Fibroblast of the conjunctiva (primary cell): ENCODE results near the gene CDH23.

ENCODE experiments used
- DNase-seq: peaks from one replicate; pipeline ENCODE4 v3.0.0-alpha.2; 2010; ENCODE audit warnings: low read depth

The CDH23 gene

DNA sequence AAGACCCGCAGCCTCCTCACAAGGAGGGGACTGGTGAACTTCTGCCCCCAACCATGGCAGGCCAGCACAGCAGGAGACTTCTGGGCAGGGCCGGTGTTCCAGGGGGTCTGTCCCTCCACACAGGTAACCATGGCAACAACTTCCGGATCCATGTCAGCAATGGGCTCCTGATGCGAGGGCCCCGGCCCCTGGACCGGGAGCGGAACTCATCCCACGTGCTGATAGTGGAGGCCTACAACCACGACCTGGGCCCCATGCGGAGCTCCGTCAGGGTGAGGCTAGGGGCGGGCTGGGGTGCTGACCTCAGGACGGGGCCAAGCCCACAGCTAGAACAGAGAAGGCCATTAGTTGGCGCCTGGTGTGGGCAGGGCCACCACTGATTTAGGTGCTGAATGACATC lies 328.5 kb downstream of the CDH23 start:
- DNase-seq: no peak

GRCh38 chr10:71725998-71726579 lies 329.4 kb downstream of the CDH23 start:
- DNase-seq: no peak

- DNase-seq: no peak
Observed at GRCh38 chr10:71726580-71727104, 329.9 kb downstream of the CDH23 start.

GRCh38 chr10:71727105-71727737 lies 330.5 kb downstream of the CDH23 start:
- no peak for DNase-seq

DNA sequence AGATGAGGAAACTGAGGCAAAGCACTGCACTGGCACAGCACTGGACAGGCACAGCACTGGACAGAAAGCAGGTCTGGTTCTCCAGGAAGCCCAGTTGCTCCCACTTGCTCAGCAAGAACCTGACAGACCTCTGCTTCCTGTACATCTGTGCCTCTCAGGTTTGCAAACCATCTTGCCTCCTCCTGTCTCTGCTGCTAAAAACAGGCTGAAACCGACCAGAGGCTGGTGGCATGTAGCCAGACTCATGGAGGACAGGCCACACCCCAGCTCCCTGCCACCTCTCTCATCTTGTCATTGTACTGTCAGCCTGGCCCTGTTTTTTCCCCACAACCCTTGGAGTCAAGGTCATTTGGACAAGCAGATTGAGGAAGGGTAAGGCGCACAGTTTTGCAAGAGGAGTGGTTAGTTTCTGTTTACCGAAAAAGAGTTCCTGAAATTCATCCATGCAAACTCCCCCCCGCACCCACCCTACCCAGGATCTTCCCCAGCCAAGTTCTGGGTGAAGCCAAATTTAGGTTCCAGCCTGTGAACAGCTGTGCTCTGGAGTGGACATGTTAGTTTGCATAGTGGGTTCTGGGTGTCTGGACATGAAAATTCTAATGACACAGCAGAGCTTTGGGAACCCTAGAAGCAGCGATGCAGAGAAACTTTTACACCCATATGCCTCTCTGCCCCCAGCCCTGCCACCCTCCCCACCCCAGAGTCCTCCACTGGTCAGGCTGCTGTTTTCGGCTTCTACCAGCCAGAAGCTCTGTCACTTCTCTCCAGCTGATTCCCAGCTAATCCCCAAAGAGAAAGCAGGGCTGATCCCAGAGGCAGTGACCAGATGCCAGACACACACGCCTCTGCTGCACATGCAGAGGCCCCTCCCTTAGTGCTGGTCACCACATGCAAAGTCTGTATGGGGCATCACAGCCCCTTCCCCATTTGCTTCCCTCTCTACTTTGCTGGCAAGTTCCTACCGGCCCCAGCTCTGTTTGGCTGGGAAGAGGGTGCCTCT lies 331.3 kb downstream of the CDH23 start:
- no peak for DNase-seq

GRCh38 chr10:71729161-71729636 lies 332.5 kb downstream of the CDH23 start:
- no peak for DNase-seq

- DNase-seq: no peak
Observed at GRCh38 chr10:71731791-71732190, 335.1 kb downstream of the CDH23 start.

DNA sequence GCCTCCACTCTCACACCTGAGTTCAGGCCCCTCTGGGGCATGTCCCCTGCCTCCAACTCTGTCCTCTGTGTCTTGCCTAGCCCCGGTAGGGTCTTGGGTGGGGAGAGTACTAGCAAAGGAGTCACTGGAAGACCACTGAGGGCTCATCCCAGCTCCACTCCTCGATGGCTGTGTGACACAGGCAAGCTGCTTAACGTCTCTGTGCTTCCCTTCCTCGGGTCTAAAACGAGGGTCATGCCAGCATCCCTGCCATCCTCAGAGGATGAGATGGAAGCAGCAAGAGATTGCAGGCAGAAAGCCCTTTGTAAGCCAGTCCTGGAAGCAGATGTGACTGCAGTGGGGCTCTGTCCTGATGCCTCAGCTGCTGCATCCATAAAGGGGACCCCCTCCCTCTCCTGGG lies 338.1 kb downstream of the CDH23 start:
- DNase-seq: no peak

DNA sequence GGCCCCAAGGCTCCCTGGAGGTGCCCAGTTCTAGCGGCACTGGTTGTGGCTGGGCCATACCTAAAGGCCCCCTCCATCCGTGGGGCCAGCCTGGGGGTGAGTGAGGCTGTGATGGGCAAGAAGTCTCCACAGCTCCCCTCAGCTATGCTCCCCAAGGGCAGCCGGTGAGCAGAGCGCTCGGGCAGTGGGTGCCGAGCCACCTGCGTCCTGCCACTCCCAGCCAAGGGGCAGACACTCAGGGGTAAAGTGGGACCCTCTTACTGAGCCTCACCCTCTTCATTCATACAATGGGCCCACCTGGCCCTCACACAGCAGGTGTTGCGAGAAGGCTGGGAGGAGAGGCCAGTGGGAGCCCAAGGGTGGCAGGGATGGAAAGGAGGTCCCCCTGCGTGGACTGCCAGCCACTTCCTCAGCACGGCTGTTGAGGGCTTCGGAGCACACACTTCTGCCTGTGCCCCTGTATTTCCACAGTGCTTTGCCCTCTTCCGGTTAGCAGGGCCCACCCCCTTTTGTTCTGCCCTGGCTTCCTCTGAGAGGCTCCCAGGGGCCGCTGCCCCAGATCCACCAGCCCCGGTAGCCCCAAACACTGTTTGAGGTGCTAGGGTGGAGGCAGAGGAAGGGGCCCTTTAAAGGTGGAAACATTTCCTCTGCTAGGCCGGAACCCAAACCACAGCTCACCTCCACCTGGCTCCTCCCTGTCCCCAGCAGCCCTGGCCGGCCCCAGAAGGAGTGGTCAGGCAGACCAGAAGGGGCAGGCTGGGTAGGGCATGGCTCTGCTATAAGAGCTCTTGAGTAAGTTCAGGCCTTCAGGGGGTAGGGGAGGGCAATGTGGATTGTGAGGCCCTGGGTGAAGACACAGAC lies 339.2 kb downstream of the CDH23 start:
- no peak for DNase-seq

DNA sequence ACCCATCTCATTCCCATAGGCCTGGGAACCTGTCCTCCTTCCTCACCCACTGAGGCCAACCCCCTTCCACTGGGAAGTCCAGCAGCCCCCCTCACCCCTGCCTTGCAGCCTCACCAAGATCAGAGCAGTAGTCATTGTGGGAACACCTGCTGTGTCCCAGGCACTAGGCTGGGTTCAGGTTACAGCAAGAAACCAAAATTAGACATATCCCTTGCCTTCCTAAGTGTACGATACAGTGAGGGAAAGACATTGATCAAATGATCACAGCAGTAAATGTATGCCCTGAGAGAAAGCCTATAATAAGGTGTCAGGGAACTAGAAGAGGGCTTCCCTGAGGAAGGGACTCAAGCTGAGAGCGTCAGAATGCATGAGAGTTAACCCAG lies 339.8 kb downstream of the CDH23 start:
- DNase-seq: no peak

DNA sequence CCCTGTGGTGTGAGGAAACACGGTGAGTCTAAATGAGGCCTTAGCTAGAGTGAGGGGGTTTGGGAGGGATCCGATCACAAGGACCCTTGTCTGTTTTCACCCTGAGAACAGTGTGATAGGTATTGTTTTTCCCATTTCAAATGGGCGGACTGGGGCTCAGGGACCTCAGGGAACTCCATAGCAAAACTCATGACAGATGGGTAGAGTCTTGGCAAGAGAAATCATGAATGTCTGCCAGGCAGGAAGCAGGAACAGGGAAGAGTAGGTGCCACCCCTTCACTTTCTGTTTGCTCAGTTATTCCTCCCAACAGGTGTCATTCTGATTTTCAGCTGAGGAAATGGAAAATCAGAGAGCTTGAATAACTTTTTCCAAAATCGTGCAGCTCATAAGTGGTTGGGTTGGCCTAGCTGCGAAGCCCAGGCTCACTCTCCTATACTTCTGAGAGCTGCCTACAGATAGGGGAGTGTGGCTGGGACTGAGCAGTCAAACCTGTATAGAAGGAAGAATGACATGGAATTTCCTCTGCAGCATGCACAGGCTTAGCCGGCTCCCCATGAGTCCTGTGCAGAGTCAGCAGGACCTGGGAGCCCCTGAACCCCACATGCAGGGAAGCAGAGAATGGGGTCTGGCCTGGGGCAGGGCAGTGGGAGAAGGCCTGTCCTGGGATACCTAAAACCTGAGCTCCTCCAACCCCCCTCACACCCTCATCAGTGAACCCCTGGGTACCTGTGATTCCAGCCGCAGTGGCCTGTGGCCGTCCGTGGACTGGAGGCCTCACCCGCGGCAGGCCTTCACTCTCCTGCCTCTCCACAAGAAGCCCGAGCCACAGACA lies 340.5 kb downstream of the CDH23 start:
- no peak for DNase-seq

DNA sequence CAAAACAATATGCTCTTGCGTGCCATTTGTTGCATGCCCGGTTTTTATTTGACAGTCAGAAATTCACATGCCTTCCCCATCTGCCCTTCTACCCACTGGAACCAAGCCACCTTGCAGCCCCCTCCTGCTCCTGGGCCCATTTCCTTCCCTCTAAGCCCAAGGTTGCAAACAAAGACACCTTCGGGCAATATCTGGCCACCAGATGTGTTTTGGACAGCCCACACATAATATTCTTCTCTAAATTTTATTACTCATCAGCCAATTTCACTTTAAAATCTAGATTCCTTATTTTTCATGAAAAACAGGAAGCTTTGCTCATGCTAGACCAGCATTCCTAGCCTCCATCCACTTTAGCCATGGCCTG lies 341.1 kb downstream of the CDH23 start:
- no peak for DNase-seq

- DNase-seq: no peak
Observed at GRCh38 chr10:71739358-71739900, 342.7 kb downstream of the CDH23 start.

DNA sequence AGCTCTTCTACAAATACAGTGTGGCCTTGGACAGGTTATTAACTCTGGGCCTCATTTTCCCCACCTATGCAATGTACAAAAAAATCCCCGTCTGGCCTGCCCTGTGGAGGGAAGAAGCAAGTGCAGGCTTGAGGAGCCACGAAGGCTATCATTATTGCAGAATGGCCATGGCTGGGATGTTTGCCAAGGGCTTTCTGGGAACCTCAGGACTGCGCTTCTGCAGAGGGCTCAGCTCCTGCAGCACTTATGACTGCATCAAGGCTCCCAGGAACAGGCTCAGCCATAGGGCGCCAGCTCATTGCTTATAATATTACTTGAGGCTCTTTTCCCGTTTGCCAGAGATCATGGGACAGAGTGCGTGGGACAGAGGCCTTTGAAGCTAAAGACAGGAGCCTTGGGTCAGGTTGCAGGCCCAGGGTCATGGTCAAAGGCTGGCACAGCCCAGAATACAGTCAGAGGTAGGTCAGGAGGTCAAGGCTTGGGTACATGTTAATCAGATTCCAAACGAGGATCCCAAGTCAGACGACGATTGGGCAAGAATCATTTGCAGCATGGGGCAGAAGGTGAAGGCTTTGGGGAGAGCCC lies 343.4 kb downstream of the CDH23 start:
- DNase-seq: no peak

DNA sequence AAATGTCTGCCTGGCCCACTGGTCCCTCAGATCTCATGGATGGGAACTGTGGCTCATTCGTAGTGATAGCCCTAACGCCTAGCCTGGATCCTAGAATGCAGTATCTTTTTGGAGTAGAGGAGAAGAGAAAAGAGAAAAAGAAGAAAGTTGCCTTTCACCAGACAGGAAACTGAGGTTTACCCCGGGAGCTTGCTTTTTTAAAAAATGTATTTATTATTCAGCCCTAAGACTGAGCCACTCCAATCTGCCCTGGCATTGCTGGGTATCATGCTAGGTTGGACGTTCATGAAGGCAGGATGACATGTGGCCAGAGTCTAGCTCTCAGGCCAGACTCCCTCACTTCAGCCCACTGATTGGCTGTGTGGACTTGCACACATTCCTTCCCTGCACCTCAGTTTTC lies 344.3 kb downstream of the CDH23 start:
- DNase-seq: no peak

DNA sequence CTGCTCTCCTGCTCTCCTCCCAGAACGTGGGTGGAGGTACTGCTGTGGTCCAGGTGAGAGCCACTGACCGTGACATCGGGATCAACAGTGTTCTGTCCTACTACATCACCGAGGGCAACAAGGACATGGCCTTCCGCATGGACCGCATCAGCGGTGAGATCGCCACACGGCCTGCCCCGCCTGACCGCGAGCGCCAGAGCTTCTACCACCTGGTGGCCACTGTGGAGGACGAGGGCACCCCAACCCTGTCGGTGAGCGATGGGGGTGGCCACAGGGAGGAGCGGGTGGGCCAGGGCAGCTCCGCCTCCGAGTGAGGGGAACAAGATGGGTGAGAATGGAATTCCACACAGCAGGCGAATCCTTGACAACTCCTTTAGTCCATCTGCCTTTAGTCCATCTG lies 345.0 kb downstream of the CDH23 start:
- DNase-seq: no peak

GRCh38 chr10:71742301-71743088 lies 345.8 kb downstream of the CDH23 start:
- no peak for DNase-seq

GRCh38 chr10:71743089-71743838 lies 346.5 kb downstream of the CDH23 start:
- no peak for DNase-seq

DNA sequence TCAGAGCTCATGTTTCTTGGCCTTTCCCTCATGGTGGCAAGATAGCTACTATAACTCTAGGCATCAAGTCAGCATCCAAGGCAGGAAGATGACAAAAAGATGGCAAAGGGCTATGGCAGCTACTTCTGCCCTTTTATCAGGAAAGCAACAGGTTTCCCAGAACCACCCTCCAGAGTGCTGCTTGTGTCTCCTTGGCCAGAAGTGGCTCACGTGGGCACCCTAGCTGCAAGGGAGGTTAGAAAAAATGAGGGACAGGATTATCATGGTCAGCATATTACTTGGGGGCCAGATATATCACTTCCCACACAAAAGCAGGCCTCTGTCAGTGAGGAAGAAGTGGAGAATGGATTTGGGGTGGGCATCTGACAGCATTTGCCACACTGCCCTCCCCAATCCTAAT lies 347.1 kb downstream of the CDH23 start:
- DNase-seq: no peak
